IPS-18a (cell line): Measurements from ENCODE around the gene SLC25A22.

Source experiments
- H3K27ac ChIP-seq: one replicate; pipeline ENCODE4 v1.5.1; 2013; ENCODE audit warnings: low read length
- H3K27me3 ChIP-seq: one replicate; pipeline ENCODE4 v1.6.1; 2013; ENCODE audit warnings: mild to moderate bottlenecking, low read length; ENCODE audit not compliant: control insufficient read depth, insufficient read depth
- H3K36me3 ChIP-seq: one replicate; pipeline ENCODE4 v1.6.1; 2013; ENCODE audit warnings: low read depth, low read length; ENCODE audit not compliant: control insufficient read depth
- H3K4me1 ChIP-seq: one replicate; pipeline ENCODE4 v1.6.1; 2013; ENCODE audit warnings: low read depth, low read length; ENCODE audit not compliant: control insufficient read depth
- H3K4me3 ChIP-seq: one replicate; pipeline ENCODE4 v1.5.1; 2013; ENCODE audit warnings: low read length
- H3K9ac ChIP-seq: one replicate; pipeline ENCODE4 v1.6.1; 2013; ENCODE audit warnings: mild to moderate bottlenecking, low read length, moderate library complexity
- H3K9me3 ChIP-seq: one replicate; pipeline ENCODE4 v1.6.1; 2013; ENCODE audit warnings: low read depth, low read length; ENCODE audit not compliant: control insufficient read depth

Gene SLC25A22

DNA sequence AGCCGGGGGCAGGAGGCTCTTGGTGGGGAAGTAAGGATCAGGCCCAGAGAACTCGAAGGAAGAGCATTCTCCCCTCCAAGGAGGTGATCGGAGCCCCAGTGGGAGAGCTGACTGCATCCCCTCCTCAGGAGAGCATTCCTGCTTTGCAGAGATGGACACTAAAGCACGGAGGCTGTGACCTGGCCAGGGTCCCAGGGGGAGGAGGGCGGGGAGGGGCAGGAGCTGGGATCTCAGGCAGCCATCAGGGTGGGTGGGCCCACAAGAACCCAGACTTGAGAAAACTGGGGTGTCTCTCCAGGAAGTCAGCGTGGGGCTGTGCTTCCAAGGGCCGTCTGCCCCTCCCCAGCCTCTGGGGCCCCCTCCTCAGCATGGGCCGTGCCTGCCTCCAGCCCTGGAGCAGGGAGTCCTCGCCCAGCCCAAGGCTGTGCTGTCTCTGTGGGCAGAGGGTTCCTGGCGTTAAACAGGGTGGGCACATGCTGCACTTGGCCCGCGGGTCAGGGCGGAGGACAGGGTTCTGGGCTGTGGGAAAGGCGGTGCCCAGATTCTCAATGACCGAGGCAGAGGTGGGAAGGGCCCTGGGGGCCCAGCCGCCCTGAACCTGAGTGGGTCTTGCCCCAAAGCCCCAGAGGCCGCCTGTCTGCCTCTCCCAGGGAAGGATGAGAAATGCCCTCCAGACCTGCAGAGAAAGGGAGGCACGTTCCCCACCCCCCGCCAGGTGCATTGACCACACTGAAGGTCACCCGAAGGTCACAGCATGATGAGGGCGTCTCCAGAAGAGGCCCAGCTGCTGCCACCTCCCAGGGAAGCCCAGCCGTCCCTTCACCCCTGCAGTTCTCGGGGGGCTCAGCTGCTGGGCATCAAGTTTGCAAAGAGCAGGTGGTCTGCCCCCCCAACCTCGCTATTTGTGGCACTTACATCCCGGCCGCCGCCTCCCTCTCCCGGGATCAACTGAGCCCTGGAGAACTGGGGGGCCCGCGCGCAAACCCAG lies 8.8 kb downstream of the SLC25A22 start:
- H3K9ac ChIP-seq, result no peak overlapping the region
- H3K27me3 ChIP-seq, result no peaks in the 10 kb centered on the region
- no peak overlapping the region for H3K27ac ChIP-seq
- peaks cover 9% of the 10 kb centered on the region for H3K4me1 ChIP-seq
- peaks cover 4% of the 10 kb centered on the region for H3K36me3 ChIP-seq
- no peak overlapping the region for H3K4me3 ChIP-seq
- no peaks in the 10 kb centered on the region for H3K9me3 ChIP-seq

DNA sequence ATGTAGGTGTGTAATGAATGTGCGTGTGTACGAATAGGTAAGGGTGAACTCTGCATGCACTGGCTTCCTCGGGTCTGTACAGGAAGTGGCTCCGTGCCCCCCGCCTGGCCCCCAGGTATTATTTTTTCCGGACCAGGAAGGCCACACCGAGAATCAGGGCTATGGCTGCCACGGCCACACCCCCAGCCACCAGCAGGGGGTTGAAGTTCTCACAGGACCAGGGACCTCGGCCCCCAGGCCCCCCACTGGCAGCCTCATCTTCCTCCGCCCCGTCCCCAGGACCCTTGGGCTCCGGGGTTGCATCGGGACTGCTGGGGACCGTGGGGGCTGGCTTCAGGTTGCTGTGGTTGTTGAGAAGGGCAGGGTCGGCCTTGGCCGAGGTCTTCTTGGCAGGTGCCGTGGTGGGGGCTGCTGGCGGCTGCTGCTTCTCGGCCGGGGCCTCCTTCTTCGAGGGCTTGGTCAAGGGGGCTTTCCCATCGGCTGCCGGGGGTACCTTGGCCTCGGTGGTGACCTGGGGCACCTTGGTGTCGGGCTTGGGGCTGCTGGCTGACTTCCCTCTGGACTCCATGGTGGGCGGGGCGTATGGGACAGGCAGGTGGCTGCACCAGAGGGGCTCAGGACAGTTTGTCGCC lies 10.0 kb downstream of the SLC25A22 start:
- Histone ChIP-seq H3K4me1 (peaks cover 14% of the 10 kb centered on the region), H3K27ac (no peak overlapping the region), H3K4me3 (no peak overlapping the region), H3K36me3 (peaks cover 4% of the 10 kb centered on the region), H3K9me3 (no peaks in the 10 kb centered on the region), H3K27me3 (no peaks in the 10 kb centered on the region), H3K9ac (no peak overlapping the region)

DNA sequence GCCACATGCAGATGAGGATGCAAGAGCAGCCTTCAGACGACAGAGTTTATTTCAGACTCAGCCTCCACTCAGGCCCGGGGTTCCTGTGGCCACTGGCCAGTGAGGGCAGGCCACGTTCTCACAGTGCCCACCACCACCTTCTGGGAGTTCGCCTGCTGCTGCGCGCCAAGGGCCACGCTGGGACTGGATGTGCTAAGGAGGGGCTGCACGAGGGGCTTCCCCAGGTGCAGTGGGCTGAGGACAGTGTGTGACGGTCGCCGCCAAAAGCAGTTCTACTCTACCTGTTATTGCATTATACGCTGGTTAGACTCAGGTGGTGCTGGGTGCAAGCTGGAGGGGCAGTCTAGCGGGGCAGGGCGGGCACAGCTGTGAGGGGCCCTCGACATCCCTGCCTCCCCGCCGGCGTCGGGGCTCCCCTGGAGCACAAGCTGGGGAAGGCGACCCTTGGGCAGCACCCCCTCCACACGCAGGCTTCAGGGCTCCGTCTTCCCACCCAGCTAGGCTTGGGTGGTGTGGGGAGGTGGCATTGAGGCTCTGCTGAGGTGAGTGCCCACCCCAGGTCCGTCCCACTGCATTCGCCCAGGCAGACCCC lies 10.9 kb downstream of the SLC25A22 start:
- H3K9ac ChIP-seq, result no peak overlapping the region

DNA sequence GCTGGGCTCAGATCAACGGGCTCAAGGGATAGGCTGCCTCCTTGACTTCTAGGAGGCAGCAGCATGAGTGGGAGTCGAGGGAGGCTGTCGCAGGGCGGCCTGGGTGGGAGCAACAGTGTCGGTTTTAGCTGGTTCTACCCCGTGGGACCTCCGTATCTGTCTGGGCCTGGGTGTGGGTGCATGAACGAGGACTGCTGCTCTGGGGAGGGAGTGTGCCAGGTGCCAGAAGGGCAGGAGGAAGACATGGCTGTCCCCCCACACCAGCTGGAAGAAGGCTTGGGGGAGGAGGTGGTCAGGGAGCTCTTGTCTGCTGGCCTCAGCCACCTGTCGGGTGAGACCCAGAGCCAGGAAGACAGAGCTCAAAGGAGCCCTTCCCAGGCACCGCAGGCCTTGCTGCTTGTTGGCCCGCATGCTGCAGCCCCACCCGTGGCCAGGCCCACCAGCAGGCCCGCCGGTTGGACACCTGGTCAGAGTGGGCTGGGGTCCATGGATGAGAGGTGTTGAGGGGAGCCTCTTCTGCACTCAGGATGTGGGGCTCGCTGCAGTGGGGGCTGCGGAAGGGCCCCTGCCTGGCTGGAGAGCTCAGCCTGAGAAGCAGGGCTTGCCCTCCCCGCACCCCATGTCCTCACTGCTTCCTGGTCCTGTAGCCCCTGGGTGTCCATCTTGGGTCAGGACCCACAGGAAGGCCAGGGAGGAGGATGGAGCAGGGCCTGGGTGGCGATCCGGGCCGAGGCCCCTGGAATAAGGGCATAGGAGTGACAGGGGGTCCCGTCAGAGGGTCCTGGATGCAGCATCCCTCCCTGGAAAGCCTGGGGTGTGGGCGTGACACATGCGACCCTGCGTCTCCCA lies 11.6 kb downstream of the SLC25A22 start:
- no peaks in the 10 kb centered on the region for H3K27me3 ChIP-seq
- H3K36me3 ChIP-seq, result no peaks in the 10 kb centered on the region
- no peak overlapping the region for H3K4me3 ChIP-seq
- H3K9ac ChIP-seq, result no peak overlapping the region
- H3K27ac ChIP-seq, result no peak overlapping the region
- no peaks in the 10 kb centered on the region for H3K9me3 ChIP-seq
- H3K4me1 ChIP-seq, result peaks cover 14% of the 10 kb centered on the region

More for the DNA sequence above, 10.9 kb downstream of the SLC25A22 start:
- Histone ChIP-seq H3K36me3 (peaks cover 4% of the 10 kb centered on the region), H3K4me1 (peaks cover 14% of the 10 kb centered on the region), H3K27ac (no peak overlapping the region), H3K27me3 (no peaks in the 10 kb centered on the region), H3K4me3 (no peak overlapping the region), H3K9me3 (no peaks in the 10 kb centered on the region)

DNA sequence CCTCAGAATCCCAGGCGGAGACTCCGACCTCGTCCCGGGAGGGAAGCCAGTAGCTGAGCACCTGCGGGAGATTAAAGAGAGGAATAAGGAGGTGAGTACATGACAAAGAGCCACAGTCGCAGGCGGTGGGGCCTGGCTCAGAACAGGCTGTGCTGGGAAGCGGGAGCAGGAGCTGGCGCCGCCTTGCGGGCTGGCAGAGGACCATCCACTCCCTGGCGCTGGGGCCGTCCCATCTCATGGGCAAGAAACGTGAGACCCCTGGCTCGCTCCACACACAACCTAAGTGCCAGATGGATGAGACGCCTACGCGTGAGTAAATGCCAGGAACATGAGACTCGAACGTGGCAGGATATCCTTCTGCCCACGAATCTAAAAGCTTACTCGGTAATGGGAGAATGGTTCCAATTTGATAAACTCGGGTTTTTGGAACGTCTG lies 14.5 kb downstream of the SLC25A22 start:
- peak overlapping the region; percentile 32 for H3K4me3 ChIP-seq

DNA sequence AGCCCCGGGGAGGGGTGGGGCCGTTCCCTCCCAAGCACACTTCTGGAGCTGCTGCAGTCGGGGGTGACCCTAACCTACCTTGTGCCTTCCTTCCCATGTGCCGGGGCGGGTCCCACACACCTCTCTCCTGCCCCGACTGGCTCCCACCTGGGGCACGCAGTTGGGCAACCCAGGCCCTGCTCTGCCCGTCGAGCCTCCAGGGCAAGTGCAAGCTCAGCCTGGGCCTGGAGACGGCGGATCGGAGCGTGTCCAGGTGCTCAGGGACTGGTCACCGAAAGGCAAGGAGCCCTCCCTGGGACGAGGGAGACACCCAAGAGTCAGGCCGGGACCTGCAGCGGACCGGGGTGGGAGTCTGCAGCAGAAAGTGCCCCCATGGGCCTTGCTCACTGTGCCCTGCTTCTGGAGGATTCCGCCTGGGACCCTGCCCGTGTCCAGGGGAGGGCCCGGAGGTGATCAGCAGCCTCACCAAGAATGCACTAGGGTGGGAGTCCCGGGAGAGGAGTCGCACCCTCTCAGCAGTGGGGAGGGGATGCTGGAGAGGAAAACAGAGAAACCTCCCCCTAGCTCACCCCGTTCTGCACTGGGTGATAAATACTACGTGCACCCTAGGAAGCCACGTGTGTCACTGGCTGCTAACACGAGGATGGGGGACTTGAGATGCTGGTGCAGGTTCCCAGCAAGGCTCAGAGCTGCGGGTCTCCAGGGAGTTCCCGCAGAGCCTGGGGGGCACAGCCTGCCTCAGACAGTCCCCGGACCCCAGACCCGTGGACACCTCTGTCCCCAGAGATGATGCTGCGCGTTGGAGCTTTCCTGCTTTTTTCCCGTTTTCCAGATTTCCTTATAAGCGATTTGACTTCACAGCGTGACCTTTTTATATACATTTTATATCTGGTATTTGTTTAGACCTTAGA lies 15.6 kb downstream of the SLC25A22 start:
- Histone ChIP-seq H3K9ac (no peak overlapping the region), H3K9me3 (no peaks in the 10 kb centered on the region), H3K36me3 (no peaks in the 10 kb centered on the region), H3K27me3 (no peaks in the 10 kb centered on the region), H3K4me3 (no peak overlapping the region), H3K27ac (no peak overlapping the region), H3K4me1 (peaks cover 5% of the 10 kb centered on the region)

More for the DNA sequence above, 14.5 kb downstream of the SLC25A22 start:
- H3K36me3 ChIP-seq, result no peaks in the 10 kb centered on the region
- H3K9ac ChIP-seq, result no peak overlapping the region
- peaks cover 5% of the 10 kb centered on the region for H3K4me1 ChIP-seq
- no peaks in the 10 kb centered on the region for H3K27me3 ChIP-seq
- no peak overlapping the region for H3K27ac ChIP-seq
- no peaks in the 10 kb centered on the region for H3K9me3 ChIP-seq

DNA sequence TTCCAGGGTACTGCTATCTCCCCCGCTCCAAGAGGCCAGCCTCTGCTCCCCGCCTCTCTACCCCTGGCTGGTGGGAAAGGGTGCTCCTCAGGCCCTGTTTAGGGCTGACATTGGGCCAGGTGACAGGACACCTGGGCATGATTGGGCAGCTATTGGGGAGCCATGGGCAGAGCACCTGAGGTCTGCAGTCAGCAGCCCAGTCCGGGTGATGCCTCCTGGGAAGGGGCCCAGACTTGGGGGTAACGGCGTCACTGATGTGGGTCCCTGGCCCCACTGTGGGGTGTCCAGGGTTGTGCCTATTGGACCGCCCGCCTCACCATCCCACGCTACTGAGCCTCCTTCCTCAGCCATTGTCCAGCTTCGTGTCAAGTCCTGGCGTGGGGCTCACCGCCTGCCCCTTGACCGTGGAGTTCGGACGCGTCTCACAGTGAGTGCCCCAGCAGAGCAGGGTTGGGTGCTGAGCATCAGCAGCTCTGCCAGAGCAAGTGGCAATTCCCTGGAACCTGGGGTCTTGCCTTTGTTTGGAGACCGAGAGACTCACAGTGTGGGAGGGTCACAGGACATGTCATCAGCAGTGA lies 18.0 kb downstream of the SLC25A22 start:
- H3K4me3 ChIP-seq, result no peak overlapping the region
- H3K4me1 ChIP-seq, result peaks cover 5% of the 10 kb centered on the region
- H3K36me3 ChIP-seq, result no peaks in the 10 kb centered on the region
- no peaks in the 10 kb centered on the region for H3K27me3 ChIP-seq
- no peak overlapping the region for H3K9ac ChIP-seq
- no peaks in the 10 kb centered on the region for H3K9me3 ChIP-seq
- H3K27ac ChIP-seq, result no peak overlapping the region

DNA sequence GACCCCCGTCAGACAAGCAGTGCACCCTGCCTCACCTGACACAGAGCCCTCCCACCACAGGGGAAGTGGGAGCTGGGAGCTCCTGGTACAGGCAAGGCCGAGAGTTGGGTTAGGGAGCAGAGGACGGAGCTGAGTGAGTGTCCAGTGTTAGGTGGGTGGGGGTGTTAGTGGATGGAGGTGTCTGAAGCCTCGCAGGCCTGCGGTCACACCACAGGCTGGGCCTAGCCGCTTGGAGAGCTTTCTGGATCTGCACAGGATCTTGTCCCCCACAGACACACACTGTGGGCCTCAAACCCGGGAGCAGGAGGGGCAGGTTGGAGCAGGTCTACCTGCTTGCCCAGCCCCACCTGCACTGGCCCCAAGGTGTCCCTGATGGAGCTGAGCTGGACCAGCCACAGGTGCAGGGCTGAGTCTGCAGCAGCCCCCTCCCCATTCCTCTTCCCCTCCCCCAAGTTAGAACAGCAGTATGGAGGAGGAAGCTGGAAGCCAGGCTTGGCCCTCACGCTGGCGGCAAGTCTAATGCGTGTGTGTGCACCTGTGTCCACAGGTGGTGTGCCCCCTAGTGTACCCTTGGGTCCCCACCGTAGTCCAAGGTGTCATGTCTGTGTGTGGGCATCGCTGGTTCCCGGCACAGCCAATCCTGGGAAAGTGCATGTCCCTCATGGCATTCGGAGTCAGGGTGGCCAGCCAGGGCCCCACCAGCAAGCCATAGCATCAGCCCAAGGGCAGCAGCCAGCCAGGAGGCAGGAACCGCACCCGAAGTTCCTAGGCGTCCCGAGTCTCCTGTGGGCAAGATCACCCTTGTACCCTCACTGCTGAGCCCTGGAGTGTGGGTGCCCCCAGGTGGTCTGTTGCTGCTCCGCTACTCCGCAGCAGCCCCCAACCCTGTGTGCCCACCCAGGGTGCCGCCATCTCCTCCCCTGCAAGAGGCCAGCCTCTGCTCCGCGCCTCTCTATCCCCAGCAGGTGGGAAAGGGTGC lies 18.8 kb downstream of the SLC25A22 start:
- no peaks in the 10 kb centered on the region for H3K27me3 ChIP-seq
- H3K4me3 ChIP-seq, result no peak overlapping the region
- H3K36me3 ChIP-seq, result no peaks in the 10 kb centered on the region
- no peak overlapping the region for H3K9ac ChIP-seq
- H3K27ac ChIP-seq, result no peak overlapping the region
- no peaks in the 10 kb centered on the region for H3K9me3 ChIP-seq
- peaks cover 5% of the 10 kb centered on the region for H3K4me1 ChIP-seq

DNA sequence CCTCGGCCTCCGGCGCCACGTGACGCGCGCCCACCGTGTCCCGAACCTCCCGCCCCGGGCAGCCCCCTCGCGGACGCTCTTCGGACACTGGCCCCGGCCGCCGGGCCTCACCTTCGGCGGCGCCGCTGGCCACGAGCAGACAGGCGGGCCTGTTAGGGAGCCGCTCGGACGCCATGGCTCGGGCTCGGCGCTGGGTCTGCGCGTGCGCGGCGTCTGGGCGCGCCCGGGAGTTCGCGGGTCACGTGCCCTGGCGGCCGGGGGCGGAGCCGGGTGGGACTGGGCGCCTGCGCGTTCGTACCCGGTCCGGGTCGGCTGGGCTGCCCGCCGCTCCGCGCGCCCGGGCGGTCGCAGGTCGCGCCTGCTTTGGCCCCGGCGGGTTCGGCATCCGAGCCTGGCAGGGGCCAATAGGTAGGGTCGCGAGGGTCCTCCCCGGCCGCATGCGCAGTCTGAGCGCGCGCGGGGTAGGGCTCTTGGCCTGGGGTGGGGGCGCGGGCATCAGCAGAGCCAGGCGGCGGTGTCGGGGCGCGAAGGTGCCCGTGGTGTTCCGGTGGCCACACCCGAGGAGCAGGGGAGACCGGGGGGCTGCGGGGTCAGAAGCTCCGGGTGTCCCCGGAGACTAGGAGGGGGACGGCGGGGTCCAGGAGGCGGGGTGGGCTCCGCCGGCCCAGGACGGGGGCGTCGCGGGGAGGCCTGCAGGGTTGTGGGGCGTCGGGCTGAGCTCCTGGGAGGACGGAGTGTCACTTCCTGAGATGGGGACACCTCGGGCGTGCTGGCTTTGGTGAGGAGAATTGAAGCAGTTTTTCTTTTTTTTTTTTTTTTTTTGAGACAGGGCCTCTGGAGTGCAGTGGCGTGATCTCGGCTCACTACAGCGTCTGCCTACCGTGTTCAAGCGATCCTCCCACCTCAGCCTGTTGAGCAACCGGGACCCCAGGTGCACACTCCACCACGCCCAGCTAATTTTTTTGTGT lies 20.5 kb downstream of the SLC25A22 start, which contains the start of gene GATD1:
GATD1 (minus strand) TSS at position 200 of the 968 bp plus-strand sequence; CDS start at position 175, 25 bp downstream.
- Histone ChIP-seq H3K27me3 (no peaks in the 10 kb centered on the region), H3K36me3 (peaks cover 5% of the 10 kb centered on the region), H3K27ac (no peak within 1 kb of the TSS), H3K9me3 (no peaks in the 10 kb centered on the region), H3K4me3 (peak within 1 kb of the TSS; percentile 77), H3K4me1 (no peaks in the 10 kb centered on the region), H3K9ac (peak within 1 kb of the TSS; percentile 81)
